ENCODE data around the gene SMCHD1. TPM values are rescaled to one million over a fixed set of nuclear protein-coding genes. Genes with fewer than 3 reads are reported as not detected.

The SMCHD1 gene
- total RNA-seq, 1 donor from 2014 or later, result 71.2 TPM

GRCh38 chr18:2821695-2822094 lies 166.2 kb downstream of the SMCHD1 start:
- H3K4me1 Mint-ChIP-seq, result peaks cover 14% of the 10 kb centered on the region
- no peak for TF ChIP-seq CTCF (IDR thresholded peaks at IDR 0.05; ENCODE audit: unreplicated experiment)
- H3K27ac Mint-ChIP-seq, result no peak overlapping the region
- no peak for DNase-seq (ENCODE audit: low spot score in 2 of 2, unreplicated experiment in 2 of 2)
- H3K4me3 Mint-ChIP-seq, result no peak overlapping the region
- peaks cover 1% of the 10 kb centered on the region for H3K36me3 Mint-ChIP-seq
- H3K27me3 Mint-ChIP-seq (ENCODE audit: low read depth), result no peaks in the 10 kb centered on the region
- peaks cover 19% of the 10 kb centered on the region for H3K9me3 Mint-ChIP-seq

- Mint-ChIP-seq H3K27me3 (ENCODE audit: low read depth) (no peaks in the 10 kb centered on the region), H3K4me3 (no peak overlapping the region), H3K36me3 (peaks cover 1% of the 10 kb centered on the region), H3K27ac (no peak overlapping the region), H3K4me1 (peaks cover 14% of the 10 kb centered on the region), H3K9me3 (peaks cover 14% of the 10 kb centered on the region)
- no peak for DNase-seq (ENCODE audit: low spot score in 2 of 2, unreplicated experiment in 2 of 2)
- no peak for TF ChIP-seq CTCF (IDR thresholded peaks at IDR 0.05; ENCODE audit: unreplicated experiment)
These were observed 166.8 kb downstream of the SMCHD1 start for GRCh38 chr18:2822213-2822921.

- no peak overlapping the region for H3K4me3 Mint-ChIP-seq
- H3K36me3 Mint-ChIP-seq, result peaks cover 1% of the 10 kb centered on the region
- peaks cover 11% of the 10 kb centered on the region for H3K9me3 Mint-ChIP-seq
- DNase-seq (ENCODE audit: low spot score in 2 of 2, unreplicated experiment in 2 of 2), result no peak
- no peak overlapping the region for H3K27ac Mint-ChIP-seq
- no peaks in the 10 kb centered on the region for H3K27me3 Mint-ChIP-seq (ENCODE audit: low read depth)
- H3K4me1 Mint-ChIP-seq, result peaks cover 14% of the 10 kb centered on the region
- no peak for TF ChIP-seq CTCF (IDR thresholded peaks at IDR 0.05; ENCODE audit: unreplicated experiment)
These were observed 167.7 kb downstream of the SMCHD1 start for GRCh38 chr18:2823202-2823601.

- no peak overlapping the region for H3K27ac Mint-ChIP-seq
- H3K27me3 Mint-ChIP-seq (ENCODE audit: low read depth), result no peaks in the 10 kb centered on the region
- no peak for TF ChIP-seq CTCF (IDR thresholded peaks at IDR 0.05; ENCODE audit: unreplicated experiment)
- no peak overlapping the region for H3K4me3 Mint-ChIP-seq
- H3K9me3 Mint-ChIP-seq, result peaks cover 4% of the 10 kb centered on the region
- peaks cover 14% of the 10 kb centered on the region for H3K4me1 Mint-ChIP-seq
- peaks cover 1% of the 10 kb centered on the region for H3K36me3 Mint-ChIP-seq
- no peak for DNase-seq (ENCODE audit: low spot score in 2 of 2, unreplicated experiment in 2 of 2)
These were observed 168.4 kb downstream of the SMCHD1 start for GRCh38 chr18:2823966-2824365.

- Mint-ChIP-seq H3K4me3 (no peak overlapping the region), H3K4me1 (peaks cover 14% of the 10 kb centered on the region), H3K27me3 (ENCODE audit: low read depth) (no peaks in the 10 kb centered on the region), H3K36me3 (peaks cover 1% of the 10 kb centered on the region), H3K27ac (no peak overlapping the region), H3K9me3 (peaks cover 4% of the 10 kb centered on the region)
- no peak for TF ChIP-seq CTCF (IDR thresholded peaks at IDR 0.05; ENCODE audit: unreplicated experiment)
- no peak for DNase-seq (ENCODE audit: low spot score in 2 of 2, unreplicated experiment in 2 of 2)
These were observed 169.3 kb downstream of the SMCHD1 start for GRCh38 chr18:2824865-2825264.
